Tongue (tissue), 2 donors: ENCODE measurements around the gene BCAP31. TPM values are rescaled to one million over a fixed set of nuclear protein-coding genes. Genes with fewer than 3 reads are reported as not detected.

ENCODE experiments used
- DNase-seq: peaks from one replicate; pipeline ENCODE4 v3.0.0-alpha.2; 2015
- total RNA-seq: library from RNA; depleted of rRNA; stranded (reverse); fragments of >200 nt; gene quantifications from one replicate; pipeline ENCODE4 v1.2.3, GENCODE V29; 2014

The BCAP31 gene
- total RNA-seq, 1 donor from 2014 or later = 84.2 TPM

GRCh38 chrX:153673428-153674218, 50.6 kb downstream of the BCAP31 start, which contains the start of gene PNCK:
Gene PNCK, minus strand, starts transcription at chrX:153673813. Its CDS starts 737 bp downstream, at chrX:153673076.
- DNase-seq = no peak

GRCh38 chrX:153672531-153673427, 51.4 kb downstream of the BCAP31 start:
- no peak for DNase-seq

GRCh38 chrX:153671589-153672530, 52.3 kb downstream of the BCAP31 start:
- no peak for DNase-seq

GRCh38 chrX:153670748-153671588, 53.2 kb downstream of the BCAP31 start:
- DNase-seq = no peak

- no peak for DNase-seq
Measured at GRCh38 chrX:153669901-153670731, 54.1 kb downstream of the BCAP31 start.

- no peak for DNase-seq
Measured at GRCh38 chrX:153669174-153669890, 54.9 kb downstream of the BCAP31 start.

GRCh38 chrX:153668423-153669173, 55.6 kb downstream of the BCAP31 start:
- no peak for DNase-seq

GRCh38 chrX:153667956-153668396, 56.2 kb downstream of the BCAP31 start:
- peak; percentile 94 for DNase-seq

GRCh38 chrX:153667281-153667955, 56.8 kb downstream of the BCAP31 start:
- DNase-seq = no peak

GRCh38 chrX:153665726-153666306, 58.4 kb downstream of the BCAP31 start:
- no peak for DNase-seq

GRCh38 chrX:153662266-153662665, 61.9 kb downstream of the BCAP31 start:
- DNase-seq = peak; percentile 37

GRCh38 chrX:153659268-153659667, 64.9 kb downstream of the BCAP31 start:
- no peak for DNase-seq

GRCh38 chrX:153657161-153657560, 67.0 kb downstream of the BCAP31 start:
- DNase-seq = no peak

GRCh38 chrX:153653556-153653955, 70.6 kb downstream of the BCAP31 start:
- no peak for DNase-seq

GRCh38 chrX:153651540-153652079, 72.6 kb downstream of the BCAP31 start:
- no peak for DNase-seq

GRCh38 chrX:153650959-153651358, 73.2 kb downstream of the BCAP31 start:
- DNase-seq = no peak
